ENCODE measurements around the gene ANO4.

DNA sequence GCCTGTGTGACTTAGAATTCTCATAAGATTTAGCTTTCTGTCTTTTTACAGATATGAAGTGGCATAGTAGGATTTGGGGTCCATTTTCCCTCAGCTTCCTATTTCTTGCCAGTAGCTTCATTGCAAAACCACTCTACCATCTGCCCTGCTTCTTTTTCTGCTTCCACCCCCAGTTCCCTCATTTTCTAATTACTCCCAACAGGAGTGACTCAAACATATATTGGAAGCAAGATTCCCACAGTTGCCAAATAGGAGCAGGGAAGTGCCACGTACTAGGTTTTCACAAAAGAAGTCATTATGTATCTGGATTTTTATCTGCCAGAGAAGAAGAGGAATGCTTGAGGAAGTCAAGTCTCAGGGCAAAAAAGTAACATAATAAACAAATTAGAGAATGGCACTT lies 64.1 kb downstream of the ANO4 start:
- TF ChIP-seq, protein P1, sequence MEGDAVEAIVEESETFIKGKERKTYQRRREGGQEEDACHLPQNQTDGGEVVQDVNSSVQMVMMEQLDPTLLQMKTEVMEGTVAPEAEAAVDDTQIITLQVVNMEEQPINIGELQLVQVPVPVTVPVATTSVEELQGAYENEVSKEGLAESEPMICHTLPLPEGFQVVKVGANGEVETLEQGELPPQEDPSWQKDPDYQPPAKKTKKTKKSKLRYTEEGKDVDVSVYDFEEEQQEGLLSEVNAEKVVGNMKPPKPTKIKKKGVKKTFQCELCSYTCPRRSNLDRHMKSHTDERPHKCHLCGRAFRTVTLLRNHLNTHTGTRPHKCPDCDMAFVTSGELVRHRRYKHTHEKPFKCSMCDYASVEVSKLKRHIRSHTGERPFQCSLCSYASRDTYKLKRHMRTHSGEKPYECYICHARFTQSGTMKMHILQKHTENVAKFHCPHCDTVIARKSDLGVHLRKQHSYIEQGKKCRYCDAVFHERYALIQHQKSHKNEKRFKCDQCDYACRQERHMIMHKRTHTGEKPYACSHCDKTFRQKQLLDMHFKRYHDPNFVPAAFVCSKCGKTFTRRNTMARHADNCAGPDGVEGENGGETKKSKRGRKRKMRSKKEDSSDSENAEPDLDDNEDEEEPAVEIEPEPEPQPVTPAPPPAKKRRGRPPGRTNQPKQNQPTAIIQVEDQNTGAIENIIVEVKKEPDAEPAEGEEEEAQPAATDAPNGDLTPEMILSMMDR (IDR thresholded peaks at IDR 0.05; ENCODE audit: low read length), result no peak
- TF ChIP-seq EZH2 (optimal IDR thresholded peaks at IDR 0.05; ENCODE audit: low read depth, low read length), result no peak
- no peak for TF ChIP-seq EZH2phosphoT487 (IDR thresholded peaks at IDR 0.05; ENCODE audit: low read length)
